NCI-H345 (cell line): ENCODE data around the gene MEF2B.
"Not testable (repeated sequence)": the region's sequence is repeated elsewhere in the genome, so short reads cannot be mapped to it uniquely, and the experiment has no call there.

Experiments
- DNase-seq: peaks from one replicate; lab custom pipeline; 2025; lab: John Stamatoyannopoulos, UW

The MEF2B gene

DNA sequence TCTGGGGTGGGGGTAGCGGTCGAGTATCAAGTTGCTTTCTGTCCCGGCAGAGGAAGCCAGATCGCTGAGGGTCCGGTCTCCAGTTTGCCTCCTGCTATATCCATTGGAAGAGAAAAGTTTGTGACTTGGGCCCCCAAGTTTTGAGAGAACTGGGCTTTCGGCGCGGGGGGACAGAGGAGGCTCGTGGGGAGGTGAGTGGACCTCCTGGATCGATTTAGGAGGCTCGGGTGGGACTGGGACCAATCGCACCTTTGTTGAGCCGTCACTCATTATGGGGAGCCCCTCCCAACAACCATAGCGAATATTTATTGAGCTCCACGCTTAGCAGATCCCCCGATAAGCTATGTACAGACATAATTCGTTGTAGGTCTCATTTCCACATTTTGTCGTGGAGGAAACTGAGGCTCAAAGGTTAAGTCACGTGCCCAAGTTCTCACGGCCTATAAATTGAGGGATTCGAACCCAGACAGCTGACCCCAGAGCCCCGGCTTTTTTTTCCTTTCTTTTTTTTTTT, 22.9 kb upstream of the MEF2B start:
- no peak for DNase-seq

DNA sequence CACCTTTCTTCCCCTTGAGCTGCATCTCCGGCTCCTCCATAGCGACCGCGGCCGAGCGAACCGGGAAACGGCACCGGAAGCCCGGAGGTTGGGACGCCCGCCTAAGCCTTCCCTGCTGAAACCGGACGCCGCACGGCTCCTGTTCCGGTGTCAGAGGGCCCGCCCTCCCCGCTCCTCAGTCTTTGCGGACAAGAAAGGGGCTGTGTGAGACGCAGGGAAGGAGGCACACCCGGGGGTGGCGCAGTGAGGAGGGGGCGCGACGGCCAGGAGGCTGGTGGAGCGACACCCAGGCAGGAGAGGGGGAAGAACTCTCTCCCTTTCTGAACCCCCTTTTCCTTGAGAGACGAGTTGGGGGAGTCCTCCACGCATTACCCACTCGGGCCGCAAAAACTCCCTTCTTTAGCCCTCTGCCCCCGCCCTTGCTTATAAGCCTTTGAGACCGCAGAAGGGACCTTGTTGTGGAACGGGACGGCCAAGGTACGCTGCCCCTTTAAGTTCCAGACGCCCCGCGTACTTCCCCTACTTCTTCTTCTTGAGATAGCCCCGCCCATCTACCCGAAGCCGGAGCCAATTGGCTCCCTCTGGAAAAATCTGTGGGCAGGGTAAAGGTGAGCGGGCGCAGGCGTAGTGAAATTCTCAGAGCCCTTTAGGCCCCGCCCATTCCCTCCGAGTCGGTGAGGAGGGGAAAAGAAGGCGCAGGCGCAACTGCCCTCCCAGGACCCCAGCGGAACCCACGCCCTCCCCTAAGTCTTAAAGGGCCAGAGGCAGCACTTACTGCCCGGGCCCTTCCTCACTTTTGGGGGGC, 22.2 kb upstream of the MEF2B start, which contains the start of the genes BORCS8 and RFXANK:
Gene BORCS8, minus strand, starts transcription at position 75 of the 805 bp plus-strand sequence. Its CDS starts 35 bp downstream, at position 40.
Gene RFXANK, plus strand, starts transcription at position 181 of the 805 bp plus-strand sequence. CDS start 1,689 bp downstream, outside the sequence.
- peak; percentile 98 for DNase-seq

DNA sequence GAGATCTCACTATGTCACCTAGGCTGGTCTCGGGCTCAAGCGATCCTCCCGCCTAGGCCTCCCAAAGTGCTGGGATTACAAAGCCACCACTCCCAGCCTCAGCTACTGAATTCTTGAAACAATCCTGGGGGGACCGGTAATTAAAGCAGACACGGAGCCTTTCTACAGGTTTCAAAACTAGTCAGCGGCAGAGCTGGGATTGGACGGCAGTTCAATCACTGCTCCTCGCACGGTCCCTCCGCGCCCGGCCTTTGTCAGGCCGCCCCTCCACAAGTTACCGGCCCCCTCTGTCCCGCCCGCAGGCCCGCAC, 21.7 kb upstream of the MEF2B start:
- no peak for DNase-seq

DNA sequence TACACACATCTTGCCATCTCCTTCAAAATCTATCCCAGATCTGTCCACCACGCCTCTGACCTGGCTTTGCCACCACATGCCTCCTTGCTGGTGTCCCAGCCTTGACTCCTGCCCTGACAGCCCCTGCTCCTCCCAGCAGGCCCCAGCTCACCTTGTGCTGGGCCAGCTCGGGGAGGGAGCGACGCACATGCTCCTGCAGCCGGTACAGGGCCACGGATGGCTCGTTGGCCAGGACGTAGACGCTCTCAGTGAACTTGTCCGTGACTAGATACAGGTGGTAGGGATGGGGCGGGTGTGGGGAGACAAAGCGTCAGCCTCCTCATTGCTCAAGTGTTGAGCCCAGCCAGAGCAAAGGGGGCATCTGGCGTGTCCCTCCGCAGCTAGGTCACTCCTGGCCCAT, 16.7 kb upstream of the MEF2B start:
- DNase-seq, result no peak

DNA sequence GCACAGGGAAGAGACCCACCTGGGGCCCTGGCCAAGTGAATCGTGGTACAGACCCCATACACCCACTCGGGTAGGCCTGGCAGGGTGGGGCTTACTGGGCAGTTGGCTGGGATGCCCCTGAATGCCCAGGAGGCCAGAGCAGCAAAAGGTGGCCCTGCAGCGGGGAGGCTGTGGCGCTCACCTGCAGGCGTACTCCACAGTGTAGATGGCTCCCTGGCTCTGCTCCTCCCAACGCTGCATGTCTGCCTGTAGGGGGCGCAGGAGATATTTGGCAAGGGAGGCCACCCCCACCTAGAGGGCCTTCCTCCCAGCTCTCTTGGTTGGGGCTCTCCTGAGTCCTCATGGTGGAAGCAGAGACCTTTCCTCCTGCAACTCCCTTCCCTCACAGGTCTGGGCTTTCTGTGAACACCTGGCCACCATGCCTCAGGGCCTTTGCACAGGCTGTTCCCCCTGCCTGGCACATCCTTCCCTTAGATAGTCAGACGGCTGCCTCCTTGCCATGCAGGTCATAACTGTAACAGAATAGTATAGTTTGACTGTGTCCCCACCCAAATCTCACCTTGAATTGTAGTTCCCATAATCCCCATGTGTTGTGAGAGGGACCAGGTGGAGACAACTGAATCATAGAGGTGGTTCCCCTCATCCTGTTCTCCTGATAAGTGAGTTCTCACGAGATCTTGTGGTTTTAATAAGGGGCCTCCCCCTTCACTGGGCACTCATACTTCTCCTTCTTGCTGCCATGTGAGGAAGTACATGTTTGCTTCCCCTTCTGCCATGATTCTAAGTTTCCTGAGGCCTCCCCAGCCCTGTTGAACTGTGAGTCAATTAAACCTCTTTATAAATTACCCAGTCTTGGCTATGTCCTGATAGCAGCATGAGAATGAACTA, 16.0 kb upstream of the MEF2B start:
- DNase-seq, result peak; percentile 22

DNA sequence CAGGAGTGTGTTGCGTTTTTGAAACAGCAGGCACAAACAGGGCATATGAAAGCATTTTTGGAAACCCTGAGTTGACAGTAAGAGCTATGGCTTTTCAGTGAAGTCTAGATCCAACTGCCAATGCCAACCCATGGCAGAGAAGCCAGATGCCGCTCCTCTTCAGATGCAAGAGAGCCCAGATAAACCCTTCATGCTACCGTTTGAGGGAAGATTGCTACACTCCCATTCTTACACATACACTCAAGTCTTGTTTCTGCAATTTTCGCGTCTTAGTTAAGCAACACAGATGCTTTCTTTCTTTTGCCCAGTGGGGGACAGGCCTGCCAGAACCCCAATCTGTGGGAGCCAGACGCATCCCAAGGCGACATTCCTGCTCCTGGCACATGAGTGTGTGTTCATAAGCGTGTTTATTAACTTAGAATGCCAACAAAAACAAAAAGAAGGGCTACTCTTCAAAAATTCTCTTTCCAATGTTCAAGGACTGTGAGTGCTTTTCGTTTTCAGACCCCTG, 11.5 kb upstream of the MEF2B start:
- DNase-seq, result no peak

DNA sequence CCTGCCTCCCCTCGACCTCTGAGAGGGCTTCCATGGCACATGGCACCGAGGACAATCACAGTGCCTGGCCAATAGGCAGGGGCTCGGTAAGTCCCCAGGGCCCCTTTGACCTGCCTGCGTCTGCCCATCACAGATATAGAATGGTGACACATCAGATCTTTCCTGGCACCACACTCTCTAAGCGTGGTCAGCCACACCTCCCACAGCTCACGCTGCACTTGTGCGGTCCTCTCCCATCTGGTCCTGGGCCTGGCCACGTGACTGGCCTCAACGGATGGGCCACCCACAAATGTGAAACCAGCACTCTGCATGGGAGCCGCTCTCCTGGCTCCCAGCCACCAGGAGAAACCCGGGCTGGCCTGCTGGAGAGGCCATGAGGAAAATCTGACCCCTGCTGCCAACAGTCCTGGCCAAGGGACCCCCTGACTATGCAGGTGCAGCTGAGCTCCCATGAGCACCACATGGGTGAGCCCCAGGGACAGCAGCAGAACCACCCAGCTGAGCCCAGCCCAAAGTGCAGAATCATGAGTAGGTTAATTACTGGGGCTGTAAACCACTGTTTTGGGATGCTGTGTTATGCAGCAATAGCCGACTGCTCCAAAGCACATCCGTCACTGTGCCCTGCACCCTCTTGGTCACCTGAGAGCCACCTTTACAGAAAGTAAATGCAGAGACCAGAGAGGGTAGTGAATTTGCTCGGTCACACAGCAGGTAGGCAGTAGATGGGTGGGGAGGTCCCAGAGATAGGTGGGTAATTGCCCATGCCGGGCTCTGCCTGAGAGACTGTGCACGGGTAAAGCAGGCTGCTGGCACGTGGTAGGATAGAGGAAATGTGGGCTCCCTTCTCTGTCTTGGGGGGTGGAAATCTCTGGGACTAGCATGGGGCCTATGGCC, 9.7 kb upstream of the MEF2B start:
- DNase-seq, result no peak

DNA sequence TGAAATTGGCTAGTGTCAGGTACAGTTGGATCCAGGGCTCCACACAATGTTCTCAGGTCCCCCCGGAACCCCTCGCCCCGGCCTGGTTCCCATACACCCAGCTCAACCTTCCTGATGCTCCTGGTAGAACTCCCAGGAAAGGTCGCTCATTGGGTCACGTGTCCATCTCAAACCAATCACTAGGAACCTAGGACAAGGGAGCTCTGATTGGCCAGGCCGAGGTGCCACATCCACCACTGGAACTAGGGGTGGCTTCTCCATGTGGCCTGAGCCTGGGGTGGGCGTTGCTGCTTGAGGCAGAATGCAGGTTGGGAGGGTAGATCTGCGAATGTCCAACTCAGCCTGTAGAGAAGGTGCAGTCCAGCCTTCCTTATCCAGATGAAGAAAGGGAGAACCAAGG, 6.9 kb upstream of the MEF2B start:
- no peak for DNase-seq

DNA sequence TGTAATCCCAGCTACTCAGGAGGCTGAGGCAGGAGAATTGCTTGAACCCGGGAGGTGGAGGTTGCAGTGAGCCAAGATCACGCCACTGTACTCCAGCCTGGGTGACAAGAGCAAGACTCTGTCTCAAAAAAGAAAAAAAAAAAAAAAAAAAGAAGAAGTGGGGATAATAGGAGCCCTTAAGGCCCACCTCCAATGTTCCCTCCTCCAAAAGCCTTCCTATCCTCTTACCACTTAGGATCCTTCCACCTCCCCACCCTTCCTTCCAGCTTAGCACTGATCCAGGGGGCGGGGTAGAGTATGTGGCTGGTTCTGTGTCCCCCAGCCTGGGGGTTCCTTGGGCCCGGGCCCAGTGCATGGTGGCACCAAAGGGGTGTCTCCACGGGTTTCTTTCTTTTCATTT, 3.2 kb upstream of the MEF2B start:
- not testable (repeated sequence) for DNase-seq

DNA sequence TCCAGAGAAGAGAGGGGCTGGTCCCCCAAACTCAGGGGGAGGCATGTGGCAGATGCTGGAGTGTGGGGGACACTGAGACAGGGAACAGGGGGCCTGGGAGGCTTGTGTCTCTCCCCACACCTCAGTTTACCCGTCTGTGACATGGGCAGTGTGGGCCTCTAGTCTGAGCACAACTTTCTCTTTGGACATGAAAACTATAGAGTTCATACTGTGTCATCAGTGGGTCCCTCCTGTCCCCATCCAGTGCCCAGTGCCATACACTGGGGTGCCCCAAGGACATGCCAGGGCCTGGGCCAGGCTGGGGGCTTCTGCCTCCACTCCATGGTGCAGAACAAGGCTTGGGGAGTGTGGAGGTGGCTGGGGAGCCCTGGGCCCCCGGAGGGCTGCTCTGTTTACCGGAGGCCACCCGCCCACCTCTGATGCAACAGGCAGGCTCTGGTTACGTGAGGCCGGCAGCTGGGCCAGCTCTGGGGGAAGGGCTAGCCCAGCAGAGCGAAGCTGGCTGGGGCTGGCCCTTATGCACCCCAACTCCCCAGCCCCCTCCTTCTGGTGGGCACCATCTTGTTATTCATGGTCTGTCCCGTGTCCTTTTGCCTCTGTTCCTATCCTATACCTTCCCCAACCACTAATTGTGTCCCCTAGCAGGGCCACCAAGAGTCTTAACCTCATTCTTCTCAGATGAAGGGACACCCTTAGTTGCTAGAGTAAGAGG, 1.9 kb upstream of the MEF2B start:
- DNase-seq, result no peak

DNA sequence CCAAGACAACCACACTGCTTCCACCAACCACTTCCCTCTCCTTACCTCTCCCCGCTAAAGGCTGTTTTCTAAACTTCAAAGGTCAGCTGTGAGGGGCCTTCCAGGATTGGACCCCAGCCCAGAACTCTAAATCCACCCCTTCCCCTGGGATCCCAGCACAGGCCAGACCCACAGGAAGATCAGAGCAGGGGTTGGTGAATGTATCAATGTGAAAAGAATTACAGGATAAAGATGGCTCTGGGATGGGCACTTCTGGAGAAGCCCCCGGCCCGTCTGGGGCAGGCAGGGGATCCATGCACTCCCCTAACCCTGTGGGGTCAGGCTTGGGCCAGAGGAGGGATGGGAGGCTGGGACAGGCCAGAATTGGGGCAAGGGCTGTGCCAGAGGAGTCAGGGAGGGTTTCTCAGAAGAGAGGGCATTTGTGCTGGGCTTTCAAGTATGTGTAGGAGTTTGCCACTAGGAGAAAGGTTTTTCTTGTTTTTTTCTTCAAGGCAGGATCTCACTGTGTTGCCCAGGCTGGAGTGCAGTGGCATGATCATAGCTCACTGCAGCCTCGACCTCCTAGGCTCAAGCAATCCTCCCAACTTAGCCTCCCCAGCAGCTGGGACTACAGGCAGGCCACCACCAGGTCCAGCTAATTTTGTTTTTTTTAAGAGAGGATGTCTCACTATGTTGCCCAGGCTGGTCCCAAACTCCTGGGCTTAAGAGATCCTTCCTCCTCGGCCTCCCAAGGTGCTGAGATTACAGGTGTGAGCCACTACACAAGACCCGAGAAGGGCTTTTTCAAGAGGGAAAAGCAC, 1.0 kb upstream of the MEF2B start:
- no peak for DNase-seq

DNA sequence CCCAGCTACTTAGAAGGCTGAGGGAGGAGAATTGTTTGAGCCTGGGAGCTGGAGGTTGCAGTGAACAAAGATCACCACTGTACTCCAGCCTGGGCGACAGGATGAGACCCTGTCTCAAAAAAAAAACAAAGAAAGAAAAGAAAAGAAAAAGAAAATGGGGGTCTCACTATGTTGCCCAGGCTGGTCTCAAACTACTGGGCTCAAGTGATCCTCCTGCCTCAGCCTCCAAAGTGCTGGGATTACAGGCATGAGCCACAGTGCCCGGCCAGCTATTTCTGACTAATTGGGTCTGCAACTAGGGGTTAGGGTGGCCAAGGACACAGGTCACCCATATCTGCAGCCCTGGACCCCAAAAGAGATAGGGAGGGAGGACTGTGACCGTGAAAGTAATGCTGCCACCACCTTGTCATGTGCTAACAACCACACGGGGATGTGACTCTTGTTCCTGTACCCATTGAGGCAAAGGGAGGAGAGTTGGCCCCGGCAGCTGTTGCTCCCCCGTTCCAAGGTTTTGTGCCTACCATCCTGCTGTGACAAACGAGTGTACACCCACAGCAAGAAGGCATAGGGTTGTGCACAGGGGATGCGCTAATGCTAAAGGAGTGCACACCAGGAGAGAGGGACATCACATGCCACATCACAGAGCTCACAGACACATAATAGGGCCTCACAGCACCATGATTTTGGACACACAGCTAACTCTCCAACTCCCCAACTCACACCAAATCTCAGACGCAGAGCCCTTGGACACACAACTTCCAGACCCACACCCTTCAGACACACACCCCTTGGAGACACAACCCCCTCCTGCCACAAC, 619 bp downstream of the MEF2B start:
- DNase-seq, result no peak

DNA sequence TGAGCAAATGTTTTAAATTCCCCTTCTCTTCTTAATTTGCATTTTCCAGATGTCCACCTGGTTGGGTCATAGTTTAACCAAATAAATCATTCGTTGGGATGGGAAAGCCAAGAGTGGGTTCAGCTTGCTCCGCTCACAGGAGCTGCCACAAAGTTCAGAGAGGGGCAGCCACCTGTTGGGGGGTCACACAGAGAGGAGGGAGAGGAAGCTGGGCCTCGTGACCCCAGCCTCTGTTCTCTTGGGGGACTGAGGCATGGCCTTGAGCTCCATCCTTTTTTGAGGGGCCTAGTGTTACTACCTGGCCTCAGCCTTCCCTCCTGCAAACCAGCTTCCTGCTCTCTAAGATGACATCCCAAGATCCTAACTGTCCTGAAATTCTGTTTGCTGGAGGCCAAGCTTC, 2.5 kb downstream of the MEF2B start:
- no peak for DNase-seq

DNA sequence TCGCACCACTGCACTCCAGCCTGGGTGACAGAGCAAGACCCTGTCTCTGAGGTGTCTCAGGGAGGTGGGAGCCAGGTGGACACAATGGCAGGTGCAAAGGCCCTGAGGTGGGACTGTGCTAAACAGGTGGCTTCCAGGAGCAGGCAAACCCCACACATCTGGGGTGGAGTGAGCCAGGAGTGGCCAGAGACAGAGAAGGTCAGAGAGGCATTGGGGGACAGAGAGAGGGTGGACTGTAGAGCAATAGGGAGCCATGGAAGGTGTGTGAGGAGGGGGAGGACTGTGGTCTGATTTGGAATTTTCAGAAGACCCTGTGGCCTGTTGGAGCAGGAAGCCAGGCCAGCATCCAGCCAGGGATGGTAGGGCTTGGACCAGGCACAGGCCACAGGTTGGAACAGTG, 4.7 kb downstream of the MEF2B start:
- DNase-seq, result no peak

DNA sequence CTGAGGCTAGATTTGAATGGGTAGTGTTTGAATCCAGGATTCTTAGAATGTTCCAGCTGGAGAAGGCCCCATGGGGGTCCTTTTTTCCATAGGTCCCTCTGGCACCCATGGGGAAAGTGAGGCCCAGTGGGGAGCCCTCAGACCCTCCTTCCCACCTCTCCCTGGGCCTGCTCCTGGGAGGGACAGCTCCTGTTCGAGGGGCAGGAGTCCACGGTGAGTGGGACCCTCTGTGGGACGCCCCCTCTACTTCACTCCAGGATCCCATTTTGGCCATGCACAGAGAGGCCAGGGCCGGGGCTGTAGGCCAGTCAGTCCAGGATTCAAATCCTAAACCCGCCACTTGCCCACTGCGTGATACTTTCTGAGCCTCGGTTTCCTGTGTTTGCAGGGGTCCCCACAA, 7.6 kb downstream of the MEF2B start:
- no peak for DNase-seq

DNA sequence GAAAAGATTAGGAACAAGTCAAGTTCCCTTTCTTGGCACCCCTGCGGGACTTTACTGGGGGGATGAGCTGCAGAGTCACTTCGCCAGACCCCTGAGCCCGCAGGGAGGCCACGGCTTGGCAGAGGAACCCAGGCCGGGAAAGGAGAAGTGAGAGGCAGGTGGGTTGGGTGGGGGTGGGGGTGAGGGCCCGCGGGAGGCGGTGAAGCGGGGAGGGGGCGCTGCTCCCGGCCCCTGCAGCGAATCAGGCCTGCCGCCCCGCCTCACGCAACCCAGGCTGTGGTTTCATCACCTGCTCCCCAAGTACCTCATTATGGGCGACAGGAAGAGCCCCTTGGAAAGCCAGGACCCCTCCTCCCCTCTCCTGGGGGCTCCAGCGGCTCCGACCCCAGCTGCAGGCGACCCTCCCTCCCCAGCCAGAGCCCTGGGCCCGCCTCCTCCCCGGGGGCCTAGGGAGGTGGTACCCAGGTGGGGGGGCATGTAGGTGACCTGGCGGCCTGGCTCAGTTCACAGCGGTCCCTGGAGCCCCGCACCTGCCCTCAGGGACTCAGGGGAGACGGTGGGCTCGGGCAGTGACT, 9.5 kb downstream of the MEF2B start:
- no peak for DNase-seq

DNA sequence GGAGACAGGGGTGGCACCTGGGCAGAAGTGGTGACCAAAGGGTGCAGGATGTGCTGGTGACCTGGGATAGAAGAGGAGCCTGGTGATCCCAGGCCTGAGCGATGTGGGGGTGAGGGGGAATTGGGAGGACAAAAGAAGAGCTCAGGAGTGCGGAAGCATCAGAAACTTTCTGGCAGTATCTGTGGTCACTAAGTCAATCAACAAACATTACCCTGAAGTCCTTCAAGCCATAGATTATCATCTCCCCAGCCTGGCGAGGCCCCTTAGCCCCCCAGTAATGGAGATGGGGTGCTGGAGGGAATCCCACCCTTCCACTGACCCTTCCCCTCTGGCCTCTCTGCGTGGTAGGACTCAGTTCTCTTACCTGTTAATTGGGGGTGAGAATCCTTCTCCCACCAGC, 10.5 kb downstream of the MEF2B start:
- no peak for DNase-seq

DNA sequence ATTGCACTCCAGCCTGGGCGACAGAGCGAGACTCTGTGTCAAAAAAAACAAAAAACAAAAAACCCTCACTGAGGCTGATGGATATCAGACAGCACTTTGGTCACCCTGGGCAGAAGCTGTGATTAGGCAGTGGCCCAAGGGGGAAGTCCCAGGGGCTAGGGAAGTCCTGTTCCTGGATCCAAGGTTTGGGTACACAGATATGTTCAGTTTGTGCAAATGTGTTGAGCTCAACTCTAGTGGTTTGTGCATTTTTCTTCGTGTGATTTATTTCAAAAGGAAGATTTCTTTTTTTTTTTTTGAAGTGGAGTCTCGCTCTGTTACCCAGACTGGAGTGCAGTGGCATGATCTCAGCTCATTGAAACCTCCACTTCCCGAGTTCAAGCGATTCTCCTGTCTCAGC, 12.3 kb downstream of the MEF2B start:
- no peak for DNase-seq
